HG03066 (cell line): ENCODE data around the gene SIT1.
A peak's percentile ranks its signal among the peaks of the same experiment; 100 is the strongest.

Experiments used
- ATAC-seq: cut with Tn5 transposase; IDR thresholded peaks from one replicate; pipeline ENCODE4 v1.9.1; 2021; ENCODE audit warnings: low read depth; ENCODE audit not compliant: unreplicated experiment

Gene SIT1

GRCh38 chr9:35609001-35609819, 41.5 kb downstream of the SIT1 start:
- ATAC-seq = no peak

GRCh38 chr9:35608221-35608620, 42.5 kb downstream of the SIT1 start:
- ATAC-seq = no peak

- no peak for ATAC-seq
Observed at GRCh38 chr9:35606726-35607125, 44.0 kb downstream of the SIT1 start.

- no peak for ATAC-seq
Observed at GRCh38 chr9:35606138-35606504, 44.6 kb downstream of the SIT1 start.

- ATAC-seq = peak; percentile 3
Observed at GRCh38 chr9:35605351-35606137, 45.2 kb downstream of the SIT1 start.

- peak; percentile 44 for ATAC-seq
Observed at GRCh38 chr9:35604578-35605350, 46.0 kb downstream of the SIT1 start, which contains the start of gene TESK1. TSS of gene TESK1 (plus strand) at chr9:35605262. CDS start at chr9:35605620, 358 bp downstream.

GRCh38 chr9:35603986-35604577, 46.6 kb downstream of the SIT1 start:
- peak; percentile 85 for ATAC-seq

- no peak for ATAC-seq
Observed at GRCh38 chr9:35603506-35603985, 47.2 kb downstream of the SIT1 start.

GRCh38 chr9:35599763-35600604, 50.7 kb downstream of the SIT1 start:
- ATAC-seq = no peak
